Measurements from ENCODE around the gene MYEF2. TPM values are rescaled to one million over a fixed set of nuclear protein-coding genes. Genes with fewer than 3 reads are reported as not detected.

MYEF2 gene, protein sequence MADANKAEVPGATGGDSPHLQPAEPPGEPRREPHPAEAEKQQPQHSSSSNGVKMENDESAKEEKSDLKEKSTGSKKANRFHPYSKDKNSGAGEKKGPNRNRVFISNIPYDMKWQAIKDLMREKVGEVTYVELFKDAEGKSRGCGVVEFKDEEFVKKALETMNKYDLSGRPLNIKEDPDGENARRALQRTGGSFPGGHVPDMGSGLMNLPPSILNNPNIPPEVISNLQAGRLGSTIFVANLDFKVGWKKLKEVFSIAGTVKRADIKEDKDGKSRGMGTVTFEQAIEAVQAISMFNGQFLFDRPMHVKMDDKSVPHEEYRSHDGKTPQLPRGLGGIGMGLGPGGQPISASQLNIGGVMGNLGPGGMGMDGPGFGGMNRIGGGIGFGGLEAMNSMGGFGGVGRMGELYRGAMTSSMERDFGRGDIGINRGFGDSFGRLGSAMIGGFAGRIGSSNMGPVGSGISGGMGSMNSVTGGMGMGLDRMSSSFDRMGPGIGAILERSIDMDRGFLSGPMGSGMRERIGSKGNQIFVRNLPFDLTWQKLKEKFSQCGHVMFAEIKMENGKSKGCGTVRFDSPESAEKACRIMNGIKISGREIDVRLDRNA
- total RNA-seq, result 6.3 and 8.5 TPM in 2 replicates

GRCh38 chr15:48177766-48178647 lies at the start of gene MYEF2:
TSS of gene MYEF2 (minus strand) at chr15:48178295. CDS start at chr15:48178237, 58 bp downstream.

DNA sequence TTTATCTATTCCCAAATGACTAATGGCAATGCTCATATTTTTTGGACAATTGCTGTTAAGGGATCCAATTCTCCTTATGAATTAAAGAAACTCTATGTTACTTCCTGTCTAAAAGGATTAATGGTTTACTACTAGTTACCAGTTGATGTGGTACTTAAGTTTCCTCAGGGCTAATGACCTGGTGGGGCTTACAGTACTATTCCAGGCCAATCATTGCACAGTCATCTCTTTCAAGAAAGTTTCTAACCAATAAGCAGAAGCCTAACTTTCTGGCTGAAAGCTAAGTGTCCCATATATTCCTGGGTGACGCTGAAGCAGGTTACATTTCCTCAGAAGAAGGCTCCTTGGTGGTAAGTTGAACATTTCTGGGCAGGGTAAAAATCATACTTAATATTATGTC lies 27.9 kb upstream of the MYEF2 start, which contains the start of gene SLC12A1:
TSS of gene SLC12A1 (plus strand) at position 322 of the 400 bp plus-strand sequence. CDS start 1,418 bp downstream, outside the sequence.

DNA sequence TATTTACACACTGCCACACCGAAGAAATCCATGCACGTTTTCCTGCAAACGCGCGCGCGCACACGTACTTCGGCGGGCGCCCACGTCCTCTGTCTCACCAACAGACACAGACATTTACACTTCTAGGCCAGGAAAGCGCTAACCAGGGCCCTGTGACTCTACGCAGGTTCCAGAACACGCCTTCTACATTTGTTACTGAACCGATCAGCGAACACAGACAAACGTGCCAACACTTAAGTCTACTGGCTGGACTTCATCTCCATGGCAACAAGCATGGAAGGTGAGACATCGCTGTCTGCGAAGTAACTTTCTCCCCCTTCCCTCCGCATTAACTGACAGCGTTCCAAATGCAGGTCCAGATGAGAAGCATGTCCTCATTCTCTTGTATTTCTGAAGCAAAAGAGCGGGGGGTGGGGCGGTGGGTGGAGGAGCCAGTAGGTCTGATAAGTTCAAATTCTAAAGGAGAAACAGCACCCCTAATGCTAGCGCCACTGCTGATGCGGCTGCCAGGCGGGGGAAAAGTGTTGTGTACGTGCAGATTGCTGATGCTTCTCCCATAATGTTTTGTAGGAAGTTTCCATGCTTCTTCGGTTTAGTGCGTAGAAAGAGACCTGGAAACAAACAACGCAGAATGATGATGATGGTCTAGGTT lies 13.6 kb upstream of the MYEF2 start, which contains the start of gene CTXN2:
TSS of gene CTXN2 (plus strand) at position 92 of the 652 bp plus-strand sequence. CDS start 9,636 bp downstream, outside the sequence.

GRCh38 chr15:48120745-48121144 lies 57.4 kb downstream of the MYEF2 start, which contains the start of gene SLC24A5:
TSS of gene SLC24A5 (plus strand) at chr15:48120990. CDS start at chr15:48121045, 55 bp downstream.

Other genes with a start within 250 kb of the MYEF2 start
- gene SLC24A5, start 57.3 kb downstream of the MYEF2 start, total RNA-seq, result not detected in 2 replicates
- not detected in 2 replicates for gene CTXN2, start 13.4 kb upstream of the MYEF2 start, total RNA-seq
- gene SLC12A1, start 28.0 kb upstream of the MYEF2 start, total RNA-seq, result not detected in 2 replicates
- gene DUT, start 153.1 kb upstream of the MYEF2 start, total RNA-seq, result 36.3 and 46.0 TPM in 2 replicates

All from smooth muscle cell of the pulmonary artery (primary cell).